GM06990 (cell line): Measurements from ENCODE around the gene FUCA2.

Experiments used
- DNase-seq: peaks from one replicate; pipeline ENCODE4 v3.0.0-alpha.2; 2011; ENCODE audit not compliant: insufficient read length; ENCODE audit errors: extremely low read depth
- H3K27me3 ChIP-seq: replicated peaks from 2 replicates; pipeline ENCODE4 v1.6.0; 2011; ENCODE audit warnings: low read length; ENCODE audit not compliant: control insufficient read depth, insufficient read depth
- H3K36me3 ChIP-seq: 2 replicates; pipeline ENCODE4 v1.5.1; 2011; ENCODE audit warnings: low read length; ENCODE audit not compliant: control insufficient read depth, insufficient read depth
- H3K4me3 ChIP-seq: replicated peaks from 2 replicates; pipeline ENCODE4 v1.5.1; 2011; ENCODE audit warnings: low read depth, mild to moderate bottlenecking, control low read depth, low read length
- TF ChIP-seq, protein P1 (sequence below): IDR thresholded peaks from 2 replicates; pipeline ENCODE4 v1.5.1; 2011; ENCODE audit warnings: low read length, control low read depth, mild to moderate bottlenecking, inconsistent platforms; ENCODE audit not compliant: insufficient read depth, poor library complexity, severe bottlenecking

Gene FUCA2

GRCh38 chr6:143505537-143505936, 6.0 kb downstream of the FUCA2 start:
- DNase-seq = no peak
- TF ChIP-seq, protein P1, sequence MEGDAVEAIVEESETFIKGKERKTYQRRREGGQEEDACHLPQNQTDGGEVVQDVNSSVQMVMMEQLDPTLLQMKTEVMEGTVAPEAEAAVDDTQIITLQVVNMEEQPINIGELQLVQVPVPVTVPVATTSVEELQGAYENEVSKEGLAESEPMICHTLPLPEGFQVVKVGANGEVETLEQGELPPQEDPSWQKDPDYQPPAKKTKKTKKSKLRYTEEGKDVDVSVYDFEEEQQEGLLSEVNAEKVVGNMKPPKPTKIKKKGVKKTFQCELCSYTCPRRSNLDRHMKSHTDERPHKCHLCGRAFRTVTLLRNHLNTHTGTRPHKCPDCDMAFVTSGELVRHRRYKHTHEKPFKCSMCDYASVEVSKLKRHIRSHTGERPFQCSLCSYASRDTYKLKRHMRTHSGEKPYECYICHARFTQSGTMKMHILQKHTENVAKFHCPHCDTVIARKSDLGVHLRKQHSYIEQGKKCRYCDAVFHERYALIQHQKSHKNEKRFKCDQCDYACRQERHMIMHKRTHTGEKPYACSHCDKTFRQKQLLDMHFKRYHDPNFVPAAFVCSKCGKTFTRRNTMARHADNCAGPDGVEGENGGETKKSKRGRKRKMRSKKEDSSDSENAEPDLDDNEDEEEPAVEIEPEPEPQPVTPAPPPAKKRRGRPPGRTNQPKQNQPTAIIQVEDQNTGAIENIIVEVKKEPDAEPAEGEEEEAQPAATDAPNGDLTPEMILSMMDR = no peak

DNA sequence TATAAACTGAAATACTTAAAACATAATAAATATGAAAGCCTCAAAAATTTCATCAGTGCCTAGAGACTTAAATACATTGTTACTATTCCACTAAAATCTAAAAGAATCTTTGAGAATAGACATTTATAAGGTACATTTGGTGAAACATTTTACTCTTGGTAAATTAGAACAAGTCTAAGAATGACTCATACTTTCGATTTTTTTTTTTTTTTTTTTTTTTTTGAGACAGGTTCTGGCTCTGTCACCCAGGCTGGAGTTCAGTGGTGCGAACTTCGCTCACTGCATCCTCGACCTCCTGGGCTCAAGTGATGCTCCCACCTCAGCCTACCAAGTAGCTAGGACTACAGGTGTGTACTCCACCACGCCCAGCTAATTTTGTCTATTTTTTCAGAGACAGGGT, 6.4 kb downstream of the FUCA2 start:
- DNase-seq = no peak
- TF ChIP-seq, protein P1 = no peak
- Histone ChIP-seq H3K4me3 (no peak overlapping the region), H3K36me3 (no peaks in the 10 kb centered on the region; the same call in 1 of the 2 replicates), H3K27me3 (no peaks in the 10 kb centered on the region)

More at GRCh38 chr6:143505537-143505936, 6.0 kb downstream of the FUCA2 start:
- Histone ChIP-seq H3K4me3 (no peak overlapping the region), H3K27me3 (no peaks in the 10 kb centered on the region), H3K36me3 (no peaks in the 10 kb centered on the region; the same call in 1 of the 2 replicates)

- peaks cover 1% of the 10 kb centered on the region; the same call in 1 of the 2 replicates for H3K36me3 ChIP-seq
- no peak for DNase-seq
- H3K4me3 ChIP-seq = no peak overlapping the region
- H3K27me3 ChIP-seq = no peaks in the 10 kb centered on the region
- TF ChIP-seq, protein P1 = no peak
Measured at GRCh38 chr6:143504369-143504768, 7.2 kb downstream of the FUCA2 start.

GRCh38 chr6:143501851-143502250, 9.7 kb downstream of the FUCA2 start:
- Histone ChIP-seq H3K27me3 (no peaks in the 10 kb centered on the region), H3K4me3 (no peak overlapping the region), H3K36me3 (peaks cover 1% of the 10 kb centered on the region)
- DNase-seq = no peak
- TF ChIP-seq, protein P1 = peak; percentile 2

DNA sequence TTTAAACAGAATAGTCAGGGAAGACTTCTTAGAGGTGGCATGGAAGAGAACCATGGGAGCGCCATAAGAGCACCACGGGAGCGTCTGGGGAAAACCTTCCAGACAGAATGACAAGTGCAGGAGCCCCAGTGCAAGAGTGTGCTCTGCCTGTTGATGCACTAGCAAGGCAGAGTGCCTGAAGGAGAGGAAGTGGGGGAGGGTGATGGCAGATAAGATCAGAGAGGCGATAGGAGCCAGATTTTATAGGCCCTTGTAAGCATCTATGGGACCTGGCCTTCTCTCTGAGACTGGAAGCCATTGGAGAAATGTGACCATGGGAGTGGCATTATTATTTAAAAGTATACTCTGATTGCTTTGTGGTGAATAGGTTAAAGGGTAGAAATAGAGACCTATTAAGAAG, 13.1 kb downstream of the FUCA2 start:
- DNase-seq = no peak
- Histone ChIP-seq H3K27me3 (no peaks in the 10 kb centered on the region), H3K4me3 (no peak overlapping the region), H3K36me3 (peaks cover 3% of the 10 kb centered on the region)
- TF ChIP-seq, protein P1 = no peak

- DNase-seq = no peak
- Histone ChIP-seq H3K27me3 (no peaks in the 10 kb centered on the region), H3K4me3 (no peak overlapping the region), H3K36me3 (peaks cover 3% of the 10 kb centered on the region)
- TF ChIP-seq, protein P1 = no peak
Measured at GRCh38 chr6:143496974-143497373, 14.5 kb downstream of the FUCA2 start.
